Measurements from ENCODE around the gene HS3ST3A1.

HS3ST3A1 gene

GRCh38 chr17:13640551-13640950 lies 38.8 kb upstream of the HS3ST3A1 start:
- no peaks in the 10 kb centered on the region for H3K36me3 ChIP-seq (ENCODE audit: control insufficient read depth in 4 of 4, insufficient read depth in 4 of 4, low read length in 3 of 4)
- CTCF ChIA-PET, result no interaction called here
- 71% methylated on average over 2 of the region's 3 CpGs for WGBS (ENCODE audit: insufficient coverage)
- no peak overlapping the region for H3K4me3 ChIP-seq (ENCODE audit: control insufficient read depth in 1 of 7, extremely low read depth in 1 of 7, insufficient read depth in 4 of 7, low read depth in 2 of 7, low read length in 6 of 7)
- no peaks in the 10 kb centered on the region for H3K9me3 ChIP-seq (ENCODE audit: control extremely low read depth in 1 of 5, control insufficient read depth in 4 of 5, insufficient read depth in 2 of 5, low read depth in 1 of 5, low read length in 4 of 5)
- H3K4me1 ChIP-seq (ENCODE audit: control extremely low read depth in 1 of 4, control insufficient read depth in 4 of 4, insufficient read depth in 4 of 4, low read length in 3 of 4), result no peaks in the 10 kb centered on the region
- H3K27ac ChIP-seq (ENCODE audit: insufficient read depth in 1 of 2, low read depth in 1 of 2, low read length in 2 of 2, poor library complexity in 1 of 2, severe bottlenecking in 2 of 2), result no peak overlapping the region
- no peaks in the 10 kb centered on the region for H3K27me3 ChIP-seq (replicated peaks in 2 of 5; ENCODE audit: control insufficient read depth in 4 of 5, insufficient read depth in 5 of 5, low read length in 4 of 5)
- POLR2A ChIA-PET, result interaction anchor here (1.1 kb wide), 1 partner anchor 92 kb away, joined by 3 read pairs; no protein-coding TSS in a partner anchor
- no peak for DNase-seq

DNA sequence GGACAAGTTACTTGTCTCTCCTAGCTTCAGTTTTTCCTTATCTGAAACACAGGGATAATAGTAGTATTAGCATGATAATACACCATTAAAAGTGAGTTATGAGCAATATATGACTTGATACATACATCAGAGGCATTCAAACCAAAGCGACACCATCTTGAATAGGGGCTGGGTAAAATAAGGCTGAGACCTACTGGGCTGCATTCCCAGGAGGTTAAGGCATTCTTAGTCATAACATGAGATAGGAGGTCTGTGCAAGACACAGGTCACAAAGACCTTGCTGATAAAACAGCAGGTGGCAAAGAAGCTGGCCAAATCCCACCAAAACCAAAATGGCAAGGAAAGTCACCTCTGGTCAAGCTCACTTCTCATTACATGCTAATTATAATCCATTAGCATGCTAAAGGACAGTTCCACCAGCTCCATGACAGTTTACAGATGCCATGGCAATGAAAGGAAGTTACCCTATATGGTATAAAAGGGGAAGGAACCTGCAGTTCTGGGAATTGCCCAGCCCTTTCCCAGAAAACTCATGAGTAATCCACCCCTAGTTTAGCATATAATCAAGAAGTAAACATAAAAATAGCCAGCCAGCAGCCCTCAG lies 37.2 kb upstream of the HS3ST3A1 start:
- H3K36me3 ChIP-seq (ENCODE audit: control insufficient read depth in 4 of 4, insufficient read depth in 4 of 4, low read length in 3 of 4), result no peaks in the 10 kb centered on the region
- H3K27me3 ChIP-seq (replicated peaks in 2 of 5; ENCODE audit: control insufficient read depth in 4 of 5, insufficient read depth in 5 of 5, low read length in 4 of 5), result no peaks in the 10 kb centered on the region
- no peak for DNase-seq
- 100% methylated on average over 1 of the region's 1 CpG for WGBS (ENCODE audit: insufficient coverage)
- no peaks in the 10 kb centered on the region for H3K4me1 ChIP-seq (ENCODE audit: control extremely low read depth in 1 of 4, control insufficient read depth in 4 of 4, insufficient read depth in 4 of 4, low read length in 3 of 4)
- CTCF ChIA-PET, result no interaction called here
- POLR2A ChIA-PET, result no interaction called here
- H3K27ac ChIP-seq (ENCODE audit: insufficient read depth in 1 of 2, low read depth in 1 of 2, low read length in 2 of 2, poor library complexity in 1 of 2, severe bottlenecking in 2 of 2), result no peak overlapping the region
- no peak overlapping the region for H3K4me3 ChIP-seq (ENCODE audit: control insufficient read depth in 1 of 7, extremely low read depth in 1 of 7, insufficient read depth in 4 of 7, low read depth in 2 of 7, low read length in 6 of 7)
- H3K9me3 ChIP-seq (ENCODE audit: control extremely low read depth in 1 of 5, control insufficient read depth in 4 of 5, insufficient read depth in 2 of 5, low read depth in 1 of 5, low read length in 4 of 5), result no peaks in the 10 kb centered on the region

DNA sequence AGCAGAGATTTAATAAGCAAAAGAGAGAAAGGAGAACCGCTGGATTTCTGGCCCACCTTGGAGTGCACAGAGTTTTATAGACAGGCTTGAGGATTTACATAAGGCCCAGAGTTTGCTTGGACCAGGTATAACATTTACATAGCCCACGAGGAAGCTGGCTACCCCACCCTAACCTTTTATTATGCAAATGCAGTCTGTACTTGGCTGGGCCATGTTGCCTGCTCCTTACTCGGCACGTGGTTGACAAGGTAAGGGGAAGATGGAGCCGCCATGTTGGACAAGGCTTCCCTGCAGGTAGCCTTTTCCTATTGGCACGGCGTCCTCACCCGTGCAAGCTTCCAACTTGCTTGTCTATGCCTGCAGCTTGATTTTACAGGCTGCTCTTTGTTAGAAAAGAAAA lies 35.2 kb upstream of the HS3ST3A1 start:
- DNase-seq, result no peak
- no peak overlapping the region for H3K27ac ChIP-seq (ENCODE audit: insufficient read depth in 1 of 2, low read depth in 1 of 2, low read length in 2 of 2, poor library complexity in 1 of 2, severe bottlenecking in 2 of 2)
- POLR2A ChIA-PET, result no interaction called here
- H3K4me3 ChIP-seq (ENCODE audit: control insufficient read depth in 1 of 7, extremely low read depth in 1 of 7, insufficient read depth in 4 of 7, low read depth in 2 of 7, low read length in 6 of 7), result no peak overlapping the region
- no peaks in the 10 kb centered on the region for H3K27me3 ChIP-seq (replicated peaks in 2 of 5; ENCODE audit: control insufficient read depth in 4 of 5, insufficient read depth in 5 of 5, low read length in 4 of 5)
- no peaks in the 10 kb centered on the region for H3K36me3 ChIP-seq (ENCODE audit: control insufficient read depth in 4 of 4, insufficient read depth in 4 of 4, low read length in 3 of 4)
- CTCF ChIA-PET, result no interaction called here
- H3K4me1 ChIP-seq (ENCODE audit: control extremely low read depth in 1 of 4, control insufficient read depth in 4 of 4, insufficient read depth in 4 of 4, low read length in 3 of 4), result no peaks in the 10 kb centered on the region
- 98% methylated on average over 5 of the region's 8 CpGs for WGBS (ENCODE audit: insufficient coverage)
- no peaks in the 10 kb centered on the region for H3K9me3 ChIP-seq (ENCODE audit: control extremely low read depth in 1 of 5, control insufficient read depth in 4 of 5, insufficient read depth in 2 of 5, low read depth in 1 of 5, low read length in 4 of 5)

DNA sequence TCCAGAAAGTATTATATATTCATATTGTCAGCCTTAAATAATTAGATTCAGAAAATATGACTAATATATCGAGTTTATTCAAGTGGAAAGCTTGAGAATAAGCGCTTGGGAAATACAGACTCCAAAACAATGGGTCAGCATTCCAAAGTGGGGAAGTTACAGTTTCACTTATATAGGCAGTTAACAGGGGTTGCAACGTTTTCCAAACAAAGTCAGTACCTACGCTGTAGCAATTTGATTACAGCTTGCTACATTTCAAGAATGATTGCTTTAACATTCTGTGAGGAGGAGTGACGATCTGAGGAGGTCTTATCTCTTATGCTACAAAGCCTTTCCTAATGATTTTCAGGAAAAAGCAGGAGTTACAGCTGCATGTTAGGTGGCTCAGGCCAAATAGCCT lies 34.2 kb upstream of the HS3ST3A1 start:
- Histone ChIP-seq H3K4me1 (ENCODE audit: control extremely low read depth in 1 of 4, control insufficient read depth in 4 of 4, insufficient read depth in 4 of 4, low read length in 3 of 4) (no peaks in the 10 kb centered on the region), H3K9me3 (ENCODE audit: control extremely low read depth in 1 of 5, control insufficient read depth in 4 of 5, insufficient read depth in 2 of 5, low read depth in 1 of 5, low read length in 4 of 5) (no peaks in the 10 kb centered on the region), H3K27me3 (replicated peaks in 2 of 5; ENCODE audit: control insufficient read depth in 4 of 5, insufficient read depth in 5 of 5, low read length in 4 of 5) (no peaks in the 10 kb centered on the region), H3K4me3 (ENCODE audit: control insufficient read depth in 1 of 7, extremely low read depth in 1 of 7, insufficient read depth in 4 of 7, low read depth in 2 of 7, low read length in 6 of 7) (no peak overlapping the region), H3K27ac (ENCODE audit: insufficient read depth in 1 of 2, low read depth in 1 of 2, low read length in 2 of 2, poor library complexity in 1 of 2, severe bottlenecking in 2 of 2) (no peak overlapping the region), H3K36me3 (ENCODE audit: control insufficient read depth in 4 of 4, insufficient read depth in 4 of 4, low read length in 3 of 4) (no peaks in the 10 kb centered on the region)
- ChIA-PET POLR2A (no interaction called here), CTCF (no interaction called here)
- DNase-seq, result no peak
- WGBS (ENCODE audit: insufficient coverage), result 92% methylated on average over 4 of the region's 5 CpGs

DNA sequence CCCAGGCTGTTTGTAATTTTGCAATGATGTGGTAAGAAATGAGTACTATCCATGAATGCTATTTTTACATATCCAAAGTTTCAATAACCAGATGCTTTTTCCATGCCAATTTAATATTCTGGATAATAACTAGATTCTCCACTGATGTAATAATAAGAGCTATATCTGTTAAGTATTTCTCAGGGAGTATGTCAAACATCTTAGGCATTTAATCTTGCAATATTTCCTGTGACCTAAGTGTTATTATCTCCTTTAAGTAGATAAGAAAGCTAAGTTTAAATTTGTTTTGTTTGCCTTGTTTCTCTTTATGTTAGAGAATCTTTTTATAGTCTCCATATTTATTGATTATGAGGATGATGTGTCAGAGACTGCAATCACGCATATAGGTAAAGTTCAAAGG lies 32.3 kb upstream of the HS3ST3A1 start:
- ChIA-PET POLR2A (no interaction called here), CTCF (no interaction called here)
- WGBS (ENCODE audit: insufficient coverage), result no CpG with 5 or more reads among the region's 1 CpG
- no peaks in the 10 kb centered on the region for H3K4me1 ChIP-seq (ENCODE audit: control extremely low read depth in 1 of 4, control insufficient read depth in 4 of 4, insufficient read depth in 4 of 4, low read length in 3 of 4)
- H3K9me3 ChIP-seq (ENCODE audit: control extremely low read depth in 1 of 5, control insufficient read depth in 4 of 5, insufficient read depth in 2 of 5, low read depth in 1 of 5, low read length in 4 of 5), result no peaks in the 10 kb centered on the region
- H3K27me3 ChIP-seq (replicated peaks in 2 of 5; ENCODE audit: control insufficient read depth in 4 of 5, insufficient read depth in 5 of 5, low read length in 4 of 5), result no peaks in the 10 kb centered on the region
- H3K36me3 ChIP-seq (ENCODE audit: control insufficient read depth in 4 of 4, insufficient read depth in 4 of 4, low read length in 3 of 4), result no peaks in the 10 kb centered on the region
- DNase-seq, result no peak
- no peak overlapping the region for H3K4me3 ChIP-seq (ENCODE audit: control insufficient read depth in 1 of 7, extremely low read depth in 1 of 7, insufficient read depth in 4 of 7, low read depth in 2 of 7, low read length in 6 of 7)
- no peak overlapping the region for H3K27ac ChIP-seq (ENCODE audit: insufficient read depth in 1 of 2, low read depth in 1 of 2, low read length in 2 of 2, poor library complexity in 1 of 2, severe bottlenecking in 2 of 2)

DNA sequence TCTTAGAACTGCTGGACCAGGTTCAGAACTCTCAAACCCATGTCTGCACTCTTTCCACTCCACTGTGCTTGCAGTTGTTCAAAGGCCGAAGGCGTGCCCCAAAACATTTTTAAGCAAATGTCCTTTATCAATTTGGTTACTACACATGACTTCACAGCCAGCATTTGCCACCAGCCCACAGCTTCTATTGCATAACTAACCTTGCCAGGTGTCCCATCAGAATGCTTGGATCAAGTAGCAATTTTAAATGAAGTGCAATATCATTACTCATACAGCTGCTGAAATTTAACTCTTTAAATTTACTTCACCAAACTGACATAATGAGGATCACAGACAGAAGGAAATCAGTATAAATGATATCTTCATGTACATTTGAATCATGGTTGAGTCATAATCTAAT lies 29.8 kb upstream of the HS3ST3A1 start:
- CTCF ChIA-PET, result no interaction called here
- WGBS (ENCODE audit: insufficient coverage), result 95% methylated on average over 2 of the region's 2 CpGs

GRCh38 chr17:13626703-13627102 lies 25.0 kb upstream of the HS3ST3A1 start:
- Histone ChIP-seq H3K36me3 (ENCODE audit: control insufficient read depth in 4 of 4, insufficient read depth in 4 of 4, low read length in 3 of 4) (no peaks in the 10 kb centered on the region), H3K4me1 (ENCODE audit: control extremely low read depth in 1 of 4, control insufficient read depth in 4 of 4, insufficient read depth in 4 of 4, low read length in 3 of 4) (no peaks in the 10 kb centered on the region), H3K27me3 (replicated peaks in 2 of 5; ENCODE audit: control insufficient read depth in 4 of 5, insufficient read depth in 5 of 5, low read length in 4 of 5) (peaks cover 0 to under 1% (median 0%) of the 10 kb centered on the region in 5 experiments), H3K27ac (ENCODE audit: insufficient read depth in 1 of 2, low read depth in 1 of 2, low read length in 2 of 2, poor library complexity in 1 of 2, severe bottlenecking in 2 of 2) (no peak overlapping the region), H3K9me3 (ENCODE audit: control extremely low read depth in 1 of 5, control insufficient read depth in 4 of 5, insufficient read depth in 2 of 5, low read depth in 1 of 5, low read length in 4 of 5) (no peaks in the 10 kb centered on the region), H3K4me3 (ENCODE audit: control insufficient read depth in 1 of 7, extremely low read depth in 1 of 7, insufficient read depth in 4 of 7, low read depth in 2 of 7, low read length in 6 of 7) (no peak overlapping the region)
- DNase-seq, result no peak
- WGBS (ENCODE audit: insufficient coverage), result 100% methylated on average over 1 of the region's 1 CpG
- ChIA-PET POLR2A (no interaction called here), CTCF (no interaction called here)

More for the DNA sequence above, 29.8 kb upstream of the HS3ST3A1 start:
- no peaks in the 10 kb centered on the region for H3K27me3 ChIP-seq (replicated peaks in 2 of 5; ENCODE audit: control insufficient read depth in 4 of 5, insufficient read depth in 5 of 5, low read length in 4 of 5)
- POLR2A ChIA-PET, result no interaction called here
- no peak overlapping the region for H3K4me3 ChIP-seq (ENCODE audit: control insufficient read depth in 1 of 7, extremely low read depth in 1 of 7, insufficient read depth in 4 of 7, low read depth in 2 of 7, low read length in 6 of 7)
- no peaks in the 10 kb centered on the region for H3K9me3 ChIP-seq (ENCODE audit: control extremely low read depth in 1 of 5, control insufficient read depth in 4 of 5, insufficient read depth in 2 of 5, low read depth in 1 of 5, low read length in 4 of 5)
- H3K27ac ChIP-seq (ENCODE audit: insufficient read depth in 1 of 2, low read depth in 1 of 2, low read length in 2 of 2, poor library complexity in 1 of 2, severe bottlenecking in 2 of 2), result no peak overlapping the region
- no peaks in the 10 kb centered on the region for H3K36me3 ChIP-seq (ENCODE audit: control insufficient read depth in 4 of 4, insufficient read depth in 4 of 4, low read length in 3 of 4)
- H3K4me1 ChIP-seq (ENCODE audit: control extremely low read depth in 1 of 4, control insufficient read depth in 4 of 4, insufficient read depth in 4 of 4, low read length in 3 of 4), result no peaks in the 10 kb centered on the region
- DNase-seq, result no peak
